ENCODE results near the gene SPON1.
"Not testable (repeated sequence)": the region's sequence is repeated elsewhere in the genome, so short reads cannot be mapped to it uniquely, and the experiment has no call there.

SPON1 gene

GRCh38 chr11:14124886-14125285 lies 162.4 kb downstream of the SPON1 start:
- DNase-seq (ENCODE audit: low read depth, low spot score) = no peak

- DNase-seq (ENCODE audit: low read depth, low spot score) = no peak
Measured at GRCh38 chr11:14125529-14125928, 163.0 kb downstream of the SPON1 start.

GRCh38 chr11:14127679-14128078 lies 165.2 kb downstream of the SPON1 start:
- DNase-seq (ENCODE audit: low read depth, low spot score) = no peak

- no peak for DNase-seq (ENCODE audit: low read depth, low spot score)
Measured at GRCh38 chr11:14132312-14132711, 169.8 kb downstream of the SPON1 start.

GRCh38 chr11:14133381-14133780 lies 170.9 kb downstream of the SPON1 start:
- DNase-seq (ENCODE audit: low read depth, low spot score) = no peak

GRCh38 chr11:14136561-14136960 lies 174.0 kb downstream of the SPON1 start:
- DNase-seq (ENCODE audit: low read depth, low spot score) = no peak

GRCh38 chr11:14137284-14137683 lies 174.8 kb downstream of the SPON1 start:
- DNase-seq (ENCODE audit: low read depth, low spot score) = no peak

- DNase-seq (ENCODE audit: low read depth, low spot score) = no peak
Measured at GRCh38 chr11:14140991-14141390, 178.5 kb downstream of the SPON1 start.

- DNase-seq (ENCODE audit: low read depth, low spot score) = no peak
Measured at GRCh38 chr11:14141676-14142075, 179.2 kb downstream of the SPON1 start.

GRCh38 chr11:14144934-14145333 lies 182.4 kb downstream of the SPON1 start:
- DNase-seq (ENCODE audit: low read depth, low spot score) = no peak

- no peak for DNase-seq (ENCODE audit: low read depth, low spot score)
Measured at GRCh38 chr11:14148653-14149273, 186.2 kb downstream of the SPON1 start.

- DNase-seq (ENCODE audit: low read depth, low spot score) = no peak
Measured at GRCh38 chr11:14149683-14150082, 187.2 kb downstream of the SPON1 start.

GRCh38 chr11:14150878-14151277 lies 188.4 kb downstream of the SPON1 start:
- DNase-seq (ENCODE audit: low read depth, low spot score) = no peak

GRCh38 chr11:14154103-14154502 lies 191.6 kb downstream of the SPON1 start:
- not testable (repeated sequence) for DNase-seq (ENCODE audit: low read depth, low spot score)

GRCh38 chr11:14158393-14158792 lies 195.9 kb downstream of the SPON1 start:
- no peak for DNase-seq (ENCODE audit: low read depth, low spot score)

GRCh38 chr11:14163576-14163975 lies 201.1 kb downstream of the SPON1 start:
- DNase-seq (ENCODE audit: low read depth, low spot score) = no peak

- DNase-seq (ENCODE audit: low read depth, low spot score) = not testable (repeated sequence)
Measured at GRCh38 chr11:14173679-14174078, 211.2 kb downstream of the SPON1 start.

- DNase-seq (ENCODE audit: low read depth, low spot score) = no peak
Measured at GRCh38 chr11:14179116-14179820, 216.7 kb downstream of the SPON1 start.

- DNase-seq (ENCODE audit: low read depth, low spot score) = no peak
Measured at GRCh38 chr11:14181121-14181520, 218.6 kb downstream of the SPON1 start.

GRCh38 chr11:14182833-14183364 lies 220.4 kb downstream of the SPON1 start:
- DNase-seq (ENCODE audit: low read depth, low spot score) = no peak

GRCh38 chr11:14184028-14184940 lies 221.8 kb downstream of the SPON1 start:
- no peak for DNase-seq (ENCODE audit: low read depth, low spot score)

- no peak for DNase-seq (ENCODE audit: low read depth, low spot score)
Measured at GRCh38 chr11:14185461-14185860, 222.9 kb downstream of the SPON1 start.

Measured in activated CD4-positive, CD25-positive, alpha-beta regulatory T cell treated with anti-CD3 and anti-CD28 coated beads, Interleukin-2, amount 50 U/mL, for 16 hours (primary cell).